Measurements from ENCODE around the gene BMP2K.
A peak's percentile ranks its signal among the peaks of the same experiment; 100 is the strongest.
"Not testable (repeated sequence)": the region's sequence is repeated elsewhere in the genome, so short reads cannot be mapped to it uniquely, and the experiment has no call there.

BMP2K gene

GRCh38 chr4:78868712-78869111, 92.6 kb downstream of the BMP2K start:
- DNase-seq = not testable (repeated sequence)

- DNase-seq = no peak
Observed at GRCh38 chr4:78870056-78870455, 93.9 kb downstream of the BMP2K start.

- no peak for DNase-seq
Observed at GRCh38 chr4:78876568-78877320, 100.6 kb downstream of the BMP2K start.

- no peak for DNase-seq
Observed at GRCh38 chr4:78878031-78878430, 101.9 kb downstream of the BMP2K start.

- no peak for DNase-seq
Observed at GRCh38 chr4:78880874-78881492, 104.8 kb downstream of the BMP2K start.

GRCh38 chr4:78885598-78885997, 109.4 kb downstream of the BMP2K start:
- no peak for DNase-seq

- DNase-seq = no peak
Observed at GRCh38 chr4:78889955-78890354, 113.8 kb downstream of the BMP2K start.

GRCh38 chr4:78899302-78899701, 123.2 kb downstream of the BMP2K start:
- no peak for DNase-seq

GRCh38 chr4:78901882-78902281, 125.7 kb downstream of the BMP2K start:
- DNase-seq = no peak

GRCh38 chr4:78902298-78902697, 126.1 kb downstream of the BMP2K start:
- DNase-seq = no peak

- no peak for DNase-seq
Observed at GRCh38 chr4:78904143-78904542, 128.0 kb downstream of the BMP2K start.

- no peak for DNase-seq
Observed at GRCh38 chr4:78907638-78908037, 131.5 kb downstream of the BMP2K start.

- DNase-seq = not testable (repeated sequence)
Observed at GRCh38 chr4:78908974-78909373, 132.8 kb downstream of the BMP2K start.

GRCh38 chr4:78910612-78911011, 134.5 kb downstream of the BMP2K start:
- DNase-seq = no peak

- no peak for DNase-seq
Observed at GRCh38 chr4:78922207-78922606, 146.1 kb downstream of the BMP2K start.

- DNase-seq = no peak
Observed at GRCh38 chr4:78923464-78924312, 147.5 kb downstream of the BMP2K start.

- DNase-seq = no peak
Observed at GRCh38 chr4:78926826-78927225, 150.7 kb downstream of the BMP2K start.

GRCh38 chr4:78928835-78929234, 152.7 kb downstream of the BMP2K start:
- DNase-seq = no peak

GRCh38 chr4:78930016-78930629, 154.0 kb downstream of the BMP2K start:
- DNase-seq = no peak

- no peak for DNase-seq
Observed at GRCh38 chr4:78936989-78937388, 160.8 kb downstream of the BMP2K start.

- DNase-seq = no peak
Observed at GRCh38 chr4:78937837-78938236, 161.7 kb downstream of the BMP2K start.

GRCh38 chr4:78938474-78938867, 162.3 kb downstream of the BMP2K start:
- DNase-seq = peak; percentile 4

All from CD4-positive, alpha-beta T cell treated with Interleukin-4 for 4 hours (primary cell).